ENCODE data around the gene ASGR2. TPM values are rescaled to one million over a fixed set of nuclear protein-coding genes. Genes with fewer than 3 reads are reported as not detected.
"Not testable (repeated sequence)": the region's sequence is repeated elsewhere in the genome, so short reads cannot be mapped to it uniquely, and the experiment has no call there.

The ASGR2 gene
- polyA plus RNA-seq, 3 donors, result 53.3 to 148 (median 78.3) TPM

- H3K36me3 ChIP-seq (replicated peaks in 1 of 2; ENCODE audit: control insufficient read depth in 1 of 2, insufficient read depth in 2 of 2, low read length in 2 of 2), result peaks cover 34 to 46% of the 10 kb centered on the region in 2 donors
- peaks cover 38 to 65% of the 10 kb centered on the region in 2 donors for H3K36me3 Mint-ChIP-seq
- H3K9ac ChIP-seq (ENCODE audit: insufficient read depth, low read length, poor library complexity, severe bottlenecking), result no peak overlapping the region
- H3K4me1 Mint-ChIP-seq, result peaks cover 45% of the 10 kb centered on the region
- H3K4me3 ChIP-seq (replicated peaks in 1 of 3; ENCODE audit: low read depth in 2 of 3, low read length in 3 of 3), result no peak overlapping the region
- H3K27ac Mint-ChIP-seq, result no peak overlapping the region
- no peak overlapping the region for H2AFZ ChIP-seq (ENCODE audit: insufficient read depth, low read depth, low read length, poor library complexity, severe bottlenecking)
- DNase-seq, result no peak
- H3K79me2 ChIP-seq (ENCODE audit: insufficient read depth, low read length), result no peaks in the 10 kb centered on the region
- no peaks in the 10 kb centered on the region for H4K20me1 ChIP-seq (ENCODE audit: insufficient read depth, low read length)
- H3K9me3 ChIP-seq (replicated peaks in 1 of 2; ENCODE audit: control insufficient read depth in 1 of 2, insufficient read depth in 1 of 2, low read length in 2 of 2), result no peaks in the 10 kb centered on the region
- WGBS (ENCODE audit: insufficient coverage), result 91% methylated on average over 6 of the region's 6 CpGs
- H3K9me3 Mint-ChIP-seq, result no peaks in the 10 kb centered on the region
- peaks cover 0 to 2% (median 0%) of the 10 kb centered on the region in 3 donors for H3K27me3 Mint-ChIP-seq (ENCODE audit: low read depth in 3 of 3)
- intact Hi-C loops (cut with micrococcal nuclease), result no loop called here
- H3K4me2 ChIP-seq (replicated peaks; ENCODE audit: extremely low read depth, low read length, poor library complexity, severe bottlenecking), result no peak overlapping the region
- H3K4me1 ChIP-seq (ENCODE audit: control insufficient read depth in 1 of 2, insufficient read depth in 2 of 2, low read length in 2 of 2), result peaks cover 34 to 48% of the 10 kb centered on the region in 2 donors
- no peak overlapping the region for H3K4me3 Mint-ChIP-seq
- H3K27ac ChIP-seq (ENCODE audit: low read depth in 1 of 2, low read length in 2 of 2), result no peak overlapping the region
- TF ChIP-seq, protein P1, sequence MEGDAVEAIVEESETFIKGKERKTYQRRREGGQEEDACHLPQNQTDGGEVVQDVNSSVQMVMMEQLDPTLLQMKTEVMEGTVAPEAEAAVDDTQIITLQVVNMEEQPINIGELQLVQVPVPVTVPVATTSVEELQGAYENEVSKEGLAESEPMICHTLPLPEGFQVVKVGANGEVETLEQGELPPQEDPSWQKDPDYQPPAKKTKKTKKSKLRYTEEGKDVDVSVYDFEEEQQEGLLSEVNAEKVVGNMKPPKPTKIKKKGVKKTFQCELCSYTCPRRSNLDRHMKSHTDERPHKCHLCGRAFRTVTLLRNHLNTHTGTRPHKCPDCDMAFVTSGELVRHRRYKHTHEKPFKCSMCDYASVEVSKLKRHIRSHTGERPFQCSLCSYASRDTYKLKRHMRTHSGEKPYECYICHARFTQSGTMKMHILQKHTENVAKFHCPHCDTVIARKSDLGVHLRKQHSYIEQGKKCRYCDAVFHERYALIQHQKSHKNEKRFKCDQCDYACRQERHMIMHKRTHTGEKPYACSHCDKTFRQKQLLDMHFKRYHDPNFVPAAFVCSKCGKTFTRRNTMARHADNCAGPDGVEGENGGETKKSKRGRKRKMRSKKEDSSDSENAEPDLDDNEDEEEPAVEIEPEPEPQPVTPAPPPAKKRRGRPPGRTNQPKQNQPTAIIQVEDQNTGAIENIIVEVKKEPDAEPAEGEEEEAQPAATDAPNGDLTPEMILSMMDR (IDR thresholded peaks at IDR 0.05), result no peak
- no peaks in the 10 kb centered on the region for H3K27me3 ChIP-seq (ENCODE audit: control insufficient read depth in 2 of 2, insufficient read depth in 2 of 2, low read length in 2 of 2)
These were observed 12.2 kb downstream of the ASGR2 start for GRCh38 chr17:7102421-7102820.

DNA sequence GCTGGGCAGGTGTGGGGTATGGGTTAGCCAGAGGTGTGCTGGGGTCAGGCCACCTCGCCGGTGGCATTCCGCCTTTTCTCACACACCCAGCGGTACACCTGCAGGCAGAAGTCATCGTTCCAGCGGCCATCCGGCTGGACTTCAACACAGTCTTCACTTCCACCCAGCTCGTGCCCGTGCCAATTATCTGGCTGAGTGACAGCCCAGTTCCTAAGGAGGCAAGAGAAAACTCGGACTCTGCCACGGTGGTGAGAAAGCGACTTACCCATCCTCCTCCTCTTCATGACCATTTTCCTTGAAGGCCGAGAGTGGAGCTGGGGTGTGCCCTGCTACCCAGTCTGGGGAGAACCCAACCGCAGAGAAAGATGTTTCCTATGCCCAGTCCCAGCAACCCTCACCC, 13.1 kb downstream of the ASGR2 start:
- intact Hi-C loops (cut with micrococcal nuclease), result no loop called here
- peaks cover 28 to 37% of the 10 kb centered on the region in 2 donors for H3K36me3 ChIP-seq (replicated peaks in 1 of 2; ENCODE audit: control insufficient read depth in 1 of 2, insufficient read depth in 2 of 2, low read length in 2 of 2)
- no peak overlapping the region for H3K4me3 ChIP-seq (replicated peaks in 1 of 3; ENCODE audit: low read depth in 2 of 3, low read length in 3 of 3)
- H4K20me1 ChIP-seq (ENCODE audit: insufficient read depth, low read length), result no peaks in the 10 kb centered on the region
- peaks cover 35 to 56% of the 10 kb centered on the region in 2 donors for H3K36me3 Mint-ChIP-seq
- peak overlapping the region; percentile 11 for H3K4me2 ChIP-seq (replicated peaks; ENCODE audit: extremely low read depth, low read length, poor library complexity, severe bottlenecking)
- 91% methylated on average over 9 of the region's 14 CpGs for WGBS (ENCODE audit: insufficient coverage)
- peaks cover 0 to 2% (median 0%) of the 10 kb centered on the region in 3 donors for H3K27me3 Mint-ChIP-seq (ENCODE audit: low read depth in 3 of 3)
- H3K9me3 ChIP-seq (replicated peaks in 1 of 2; ENCODE audit: control insufficient read depth in 1 of 2, insufficient read depth in 1 of 2, low read length in 2 of 2), result no peaks in the 10 kb centered on the region
- peak overlapping the region in 1 of 2 donors; percentile 14 for H3K27ac ChIP-seq (ENCODE audit: low read depth in 1 of 2, low read length in 2 of 2)
- H3K4me1 ChIP-seq (ENCODE audit: control insufficient read depth in 1 of 2, insufficient read depth in 2 of 2, low read length in 2 of 2), result peaks cover 42 to 51% of the 10 kb centered on the region in 2 donors
- TF ChIP-seq, protein P1 (IDR thresholded peaks at IDR 0.05), result no peak
- H3K79me2 ChIP-seq (ENCODE audit: insufficient read depth, low read length), result no peaks in the 10 kb centered on the region
- H2AFZ ChIP-seq (ENCODE audit: insufficient read depth, low read depth, low read length, poor library complexity, severe bottlenecking), result no peak overlapping the region
- no peak for DNase-seq
- no peak overlapping the region for H3K4me3 Mint-ChIP-seq
- no peaks in the 10 kb centered on the region for H3K27me3 ChIP-seq (ENCODE audit: control insufficient read depth in 2 of 2, insufficient read depth in 2 of 2, low read length in 2 of 2)
- peaks cover 49% of the 10 kb centered on the region for H3K4me1 Mint-ChIP-seq
- no peak overlapping the region for H3K9ac ChIP-seq (ENCODE audit: insufficient read depth, low read length, poor library complexity, severe bottlenecking)
- H3K27ac Mint-ChIP-seq, result peak overlapping the region in 6 of 7 donors; percentile 4 to 78 (median 42)
- H3K9me3 Mint-ChIP-seq, result no peaks in the 10 kb centered on the region

DNA sequence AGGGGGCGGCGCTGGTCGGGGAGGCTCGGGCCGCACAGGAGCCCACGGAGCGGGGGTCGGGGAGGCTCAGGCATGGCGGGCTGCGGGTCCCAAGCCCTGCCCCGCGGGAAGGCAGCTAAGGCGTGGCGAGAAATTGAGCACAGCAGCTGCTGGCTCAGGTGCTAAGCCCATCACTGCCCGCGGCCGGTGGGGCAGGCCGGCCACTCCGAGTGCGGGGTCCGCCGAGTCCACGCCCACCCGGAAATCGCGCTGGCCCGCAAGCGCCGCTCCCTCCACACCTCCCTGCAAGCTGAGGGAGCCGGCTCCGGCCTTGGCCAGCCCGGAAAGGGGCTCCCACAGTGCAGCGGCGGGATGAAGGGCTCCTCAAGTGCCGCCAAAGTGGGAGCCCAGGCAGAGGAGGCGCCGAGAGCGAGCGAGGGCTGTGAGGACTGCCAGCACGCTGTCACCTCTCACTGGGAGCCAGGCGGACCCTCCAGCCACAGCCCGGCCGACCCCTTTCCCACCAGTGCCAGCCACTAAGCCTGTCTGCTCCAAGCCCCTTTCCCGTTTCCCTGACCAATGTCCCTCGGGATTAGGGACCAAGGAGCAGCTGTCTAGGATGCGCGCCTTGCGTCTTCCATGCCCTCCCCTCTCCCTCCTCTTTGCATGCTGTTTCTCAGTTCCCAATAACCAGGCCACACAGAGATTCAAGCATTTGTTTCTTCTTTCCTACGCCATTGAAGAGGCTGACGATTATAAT, 13.8 kb downstream of the ASGR2 start:
- H3K9ac ChIP-seq (ENCODE audit: insufficient read depth, low read length, poor library complexity, severe bottlenecking); DNase-seq; H3K27me3 Mint-ChIP-seq (ENCODE audit: low read depth in 3 of 3); H3K9me3 ChIP-seq (replicated peaks in 1 of 2; ENCODE audit: control insufficient read depth in 1 of 2, insufficient read depth in 1 of 2, low read length in 2 of 2); H3K4me3 Mint-ChIP-seq; H3K79me2 ChIP-seq (ENCODE audit: insufficient read depth, low read length); H2AFZ ChIP-seq (ENCODE audit: insufficient read depth, low read depth, low read length, poor library complexity, severe bottlenecking); H3K4me3 ChIP-seq (replicated peaks in 1 of 3; ENCODE audit: low read depth in 2 of 3, low read length in 3 of 3); H3K27ac ChIP-seq (ENCODE audit: low read depth in 1 of 2, low read length in 2 of 2); H4K20me1 ChIP-seq (ENCODE audit: insufficient read depth, low read length); H3K27me3 ChIP-seq (ENCODE audit: control insufficient read depth in 2 of 2, insufficient read depth in 2 of 2, low read length in 2 of 2); intact Hi-C loops (cut with micrococcal nuclease); H3K9me3 Mint-ChIP-seq: not testable (repeated sequence)
- Mint-ChIP-seq H3K4me1 (peaks cover 56% of the 10 kb centered on the region), H3K27ac (peak overlapping the region in 4 of 7 donors; percentile 30 to 67 (median 40)), H3K36me3 (peaks cover 32 to 54% of the 10 kb centered on the region in 2 donors)
- Histone ChIP-seq H3K4me1 (ENCODE audit: control insufficient read depth in 1 of 2, insufficient read depth in 2 of 2, low read length in 2 of 2) (peaks cover 49 to 58% of the 10 kb centered on the region in 2 donors), H3K36me3 (replicated peaks in 1 of 2; ENCODE audit: control insufficient read depth in 1 of 2, insufficient read depth in 2 of 2, low read length in 2 of 2) (peaks cover 21 to 31% of the 10 kb centered on the region in 2 donors), H3K4me2 (replicated peaks; ENCODE audit: extremely low read depth, low read length, poor library complexity, severe bottlenecking) (peak overlapping the region; percentile 11)
- WGBS (ENCODE audit: insufficient coverage), result 97% methylated on average over 41 of the region's 50 CpGs

Measured in CD14-positive monocyte (primary cell).